Neural cell (in vitro differentiated cells): ENCODE data around the gene SLC16A3.

Source experiments
- EP300 ChIP-seq: fragments of 450-650 bp; conservative IDR thresholded peaks from 2 replicates; pipeline ENCODE4 v1.6.1; 2014; ENCODE audit warnings: antibody characterized with exemption, mild to moderate bottlenecking, moderate library complexity; ENCODE audit not compliant: poor library complexity, severe bottlenecking
- EZH2 ChIP-seq: fragments of 200-600, 300-800 bp; shearing (Covaris generic), sonication (generic); IDR thresholded peaks from 2 replicates; pipeline ENCODE4 v1.6.1; 2014; ENCODE audit warnings: antibody characterized with exemption, low read length, borderline replicate concordance, mild to moderate bottlenecking; ENCODE audit not compliant: insufficient read depth, poor library complexity, severe bottlenecking
- MXI1 ChIP-seq: fragments of 450-650 bp; conservative IDR thresholded peaks from 2 replicates; pipeline ENCODE4 v1.6.1; 2014; ENCODE audit warnings: antibody characterized with exemption, mild to moderate bottlenecking; ENCODE audit not compliant: poor library complexity, severe bottlenecking
- POLR2AphosphoS5 ChIP-seq: IDR thresholded peaks from 2 replicates; pipeline ENCODE4 v1.6.1; 2012
- RAD21 ChIP-seq: fragments of 450-650 bp; conservative IDR thresholded peaks from 2 replicates; pipeline ENCODE4 v1.6.1; 2014; ENCODE audit warnings: antibody characterized with exemption, mild to moderate bottlenecking, moderate library complexity
- SMC3 ChIP-seq: fragments of 450-650 bp; conservative IDR thresholded peaks from 2 replicates; pipeline ENCODE4 v1.6.1; 2014; ENCODE audit warnings: antibody characterized with exemption, mild to moderate bottlenecking, moderate library complexity; ENCODE audit not compliant: poor library complexity
- TAF1 ChIP-seq: IDR thresholded peaks from 2 replicates; pipeline ENCODE4 v1.6.1; 2012; ENCODE audit warnings: low read depth
- TF ChIP-seq, protein P1 (sequence below): fragments of 450-650 bp; IDR thresholded peaks from 2 replicates; pipeline ENCODE4 v1.5.1; 2014; ENCODE audit warnings: antibody characterized with exemption, mild to moderate bottlenecking, moderate library complexity; ENCODE audit not compliant: poor library complexity, severe bottlenecking
- TF ChIP-seq, protein P2 (sequence below): IDR thresholded peaks from 2 replicates; pipeline ENCODE4 v1.6.1; 2012; ENCODE audit warnings: borderline replicate concordance

DNA sequence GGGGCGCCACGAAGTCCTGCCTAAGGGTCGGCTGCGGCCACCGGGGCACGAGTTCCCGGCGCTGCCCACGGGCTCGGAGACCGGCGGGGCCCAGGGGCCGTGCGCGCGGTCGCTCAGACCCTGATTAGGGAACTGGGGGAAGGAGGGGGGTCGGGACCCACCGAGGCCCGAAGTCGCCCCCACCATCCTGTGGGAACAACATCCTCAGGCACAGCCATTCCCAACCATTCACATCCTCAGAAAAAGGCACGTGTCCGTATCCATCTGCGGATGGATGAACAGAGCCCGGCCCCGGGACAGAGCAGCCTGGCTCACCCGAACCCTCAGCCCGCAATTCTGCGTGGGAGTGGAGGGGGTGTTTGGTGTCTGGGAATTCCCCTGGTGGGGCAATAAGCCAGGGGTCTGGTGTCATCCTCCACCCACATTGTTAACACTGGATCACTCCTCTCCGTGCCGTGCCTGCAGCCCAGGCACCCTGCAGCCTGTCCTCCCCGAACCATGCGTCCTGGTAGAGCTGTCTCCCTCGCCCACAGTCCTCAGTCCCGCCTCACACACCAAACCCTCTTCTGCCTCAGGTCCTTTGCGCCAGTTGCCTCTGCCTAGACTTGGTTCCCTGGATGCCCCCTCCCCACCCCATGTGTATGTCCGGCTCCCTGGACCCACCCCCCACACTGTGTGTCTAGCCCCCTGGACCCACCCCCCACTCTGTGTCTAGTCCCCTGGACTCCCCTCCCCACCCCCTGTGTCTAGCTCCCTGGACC, 15.4 kb upstream of the SLC16A3 start:
- TF ChIP-seq, protein P1, sequence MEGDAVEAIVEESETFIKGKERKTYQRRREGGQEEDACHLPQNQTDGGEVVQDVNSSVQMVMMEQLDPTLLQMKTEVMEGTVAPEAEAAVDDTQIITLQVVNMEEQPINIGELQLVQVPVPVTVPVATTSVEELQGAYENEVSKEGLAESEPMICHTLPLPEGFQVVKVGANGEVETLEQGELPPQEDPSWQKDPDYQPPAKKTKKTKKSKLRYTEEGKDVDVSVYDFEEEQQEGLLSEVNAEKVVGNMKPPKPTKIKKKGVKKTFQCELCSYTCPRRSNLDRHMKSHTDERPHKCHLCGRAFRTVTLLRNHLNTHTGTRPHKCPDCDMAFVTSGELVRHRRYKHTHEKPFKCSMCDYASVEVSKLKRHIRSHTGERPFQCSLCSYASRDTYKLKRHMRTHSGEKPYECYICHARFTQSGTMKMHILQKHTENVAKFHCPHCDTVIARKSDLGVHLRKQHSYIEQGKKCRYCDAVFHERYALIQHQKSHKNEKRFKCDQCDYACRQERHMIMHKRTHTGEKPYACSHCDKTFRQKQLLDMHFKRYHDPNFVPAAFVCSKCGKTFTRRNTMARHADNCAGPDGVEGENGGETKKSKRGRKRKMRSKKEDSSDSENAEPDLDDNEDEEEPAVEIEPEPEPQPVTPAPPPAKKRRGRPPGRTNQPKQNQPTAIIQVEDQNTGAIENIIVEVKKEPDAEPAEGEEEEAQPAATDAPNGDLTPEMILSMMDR = no peak
- TF ChIP-seq MXI1 (peak; percentile 7), RAD21 (no peak), POLR2AphosphoS5 (peak; percentile 42), TAF1 (no peak), SMC3 (no peak), EZH2 (no peak), EP300 (no peak)
- TF ChIP-seq, protein P2, sequence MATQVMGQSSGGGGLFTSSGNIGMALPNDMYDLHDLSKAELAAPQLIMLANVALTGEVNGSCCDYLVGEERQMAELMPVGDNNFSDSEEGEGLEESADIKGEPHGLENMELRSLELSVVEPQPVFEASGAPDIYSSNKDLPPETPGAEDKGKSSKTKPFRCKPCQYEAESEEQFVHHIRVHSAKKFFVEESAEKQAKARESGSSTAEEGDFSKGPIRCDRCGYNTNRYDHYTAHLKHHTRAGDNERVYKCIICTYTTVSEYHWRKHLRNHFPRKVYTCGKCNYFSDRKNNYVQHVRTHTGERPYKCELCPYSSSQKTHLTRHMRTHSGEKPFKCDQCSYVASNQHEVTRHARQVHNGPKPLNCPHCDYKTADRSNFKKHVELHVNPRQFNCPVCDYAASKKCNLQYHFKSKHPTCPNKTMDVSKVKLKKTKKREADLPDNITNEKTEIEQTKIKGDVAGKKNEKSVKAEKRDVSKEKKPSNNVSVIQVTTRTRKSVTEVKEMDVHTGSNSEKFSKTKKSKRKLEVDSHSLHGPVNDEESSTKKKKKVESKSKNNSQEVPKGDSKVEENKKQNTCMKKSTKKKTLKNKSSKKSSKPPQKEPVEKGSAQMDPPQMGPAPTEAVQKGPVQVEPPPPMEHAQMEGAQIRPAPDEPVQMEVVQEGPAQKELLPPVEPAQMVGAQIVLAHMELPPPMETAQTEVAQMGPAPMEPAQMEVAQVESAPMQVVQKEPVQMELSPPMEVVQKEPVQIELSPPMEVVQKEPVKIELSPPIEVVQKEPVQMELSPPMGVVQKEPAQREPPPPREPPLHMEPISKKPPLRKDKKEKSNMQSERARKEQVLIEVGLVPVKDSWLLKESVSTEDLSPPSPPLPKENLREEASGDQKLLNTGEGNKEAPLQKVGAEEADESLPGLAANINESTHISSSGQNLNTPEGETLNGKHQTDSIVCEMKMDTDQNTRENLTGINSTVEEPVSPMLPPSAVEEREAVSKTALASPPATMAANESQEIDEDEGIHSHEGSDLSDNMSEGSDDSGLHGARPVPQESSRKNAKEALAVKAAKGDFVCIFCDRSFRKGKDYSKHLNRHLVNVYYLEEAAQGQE = peak; percentile 53
